ENCODE measurements around the gene ZDHHC21.

The ZDHHC21 gene

GRCh38 chr9:14650596-14650995 lies 42.6 kb downstream of the ZDHHC21 start:
- peaks cover 0 to 16% of the 10 kb centered on the region in 2 donors for H3K36me3 ChIP-seq (ENCODE audit: control insufficient read depth in 1 of 2, insufficient read depth in 2 of 2, low read length in 2 of 2)

GRCh38 chr9:14645648-14646047 lies 47.6 kb downstream of the ZDHHC21 start:
- no peak overlapping the region for H3K27ac ChIP-seq (ENCODE audit: low read length)
- H3K4me1 ChIP-seq (ENCODE audit: control insufficient read depth in 1 of 2, insufficient read depth in 2 of 2, low read length in 2 of 2), result peaks cover 0 to 6% of the 10 kb centered on the region in 2 donors
- H3K36me3 ChIP-seq (ENCODE audit: control insufficient read depth in 1 of 2, insufficient read depth in 2 of 2, low read length in 2 of 2), result no peaks in the 10 kb centered on the region
- no peak overlapping the region for H3K4me3 ChIP-seq (ENCODE audit: low read depth in 1 of 2, low read length in 2 of 2)
- no peaks in the 10 kb centered on the region for H3K27me3 ChIP-seq (ENCODE audit: low read depth, low read length)
- H3K9me3 ChIP-seq (ENCODE audit: control insufficient read depth in 1 of 2, low read length in 2 of 2), result no peaks in the 10 kb centered on the region

More at GRCh38 chr9:14650596-14650995, 42.6 kb downstream of the ZDHHC21 start:
- no peaks in the 10 kb centered on the region for H3K4me1 ChIP-seq (ENCODE audit: control insufficient read depth in 1 of 2, insufficient read depth in 2 of 2, low read length in 2 of 2)
- H3K27me3 ChIP-seq (ENCODE audit: low read depth, low read length), result no peaks in the 10 kb centered on the region
- no peak overlapping the region for H3K27ac ChIP-seq (ENCODE audit: low read length)
- H3K4me3 ChIP-seq (ENCODE audit: low read depth in 1 of 2, low read length in 2 of 2), result no peak overlapping the region
- peaks cover 6 to 11% of the 10 kb centered on the region in 2 donors for H3K9me3 ChIP-seq (ENCODE audit: control insufficient read depth in 1 of 2, low read length in 2 of 2)

GRCh38 chr9:14640967-14641366 lies 52.3 kb downstream of the ZDHHC21 start:
- peaks cover 0 to 4% of the 10 kb centered on the region in 2 donors for H3K36me3 ChIP-seq (ENCODE audit: control insufficient read depth in 1 of 2, insufficient read depth in 2 of 2, low read length in 2 of 2)

GRCh38 chr9:14640294-14640693 lies 52.9 kb downstream of the ZDHHC21 start:
- Histone ChIP-seq H3K27ac (ENCODE audit: low read length) (no peak overlapping the region), H3K27me3 (ENCODE audit: low read depth, low read length) (no peaks in the 10 kb centered on the region), H3K4me1 (ENCODE audit: control insufficient read depth in 1 of 2, insufficient read depth in 2 of 2, low read length in 2 of 2) (peaks cover 0 to 14% of the 10 kb centered on the region in 2 donors), H3K36me3 (ENCODE audit: control insufficient read depth in 1 of 2, insufficient read depth in 2 of 2, low read length in 2 of 2) (peaks cover 0 to 4% of the 10 kb centered on the region in 2 donors), H3K4me3 (ENCODE audit: low read depth in 1 of 2, low read length in 2 of 2) (no peak overlapping the region), H3K9me3 (ENCODE audit: control insufficient read depth in 1 of 2, low read length in 2 of 2) (no peaks in the 10 kb centered on the region)

More at GRCh38 chr9:14640967-14641366, 52.3 kb downstream of the ZDHHC21 start:
- H3K27ac ChIP-seq (ENCODE audit: low read length), result no peak overlapping the region
- H3K4me3 ChIP-seq (ENCODE audit: low read depth in 1 of 2, low read length in 2 of 2), result no peak overlapping the region
- no peaks in the 10 kb centered on the region for H3K27me3 ChIP-seq (ENCODE audit: low read depth, low read length)
- H3K4me1 ChIP-seq (ENCODE audit: control insufficient read depth in 1 of 2, insufficient read depth in 2 of 2, low read length in 2 of 2), result peaks cover 0 to 14% of the 10 kb centered on the region in 2 donors
- H3K9me3 ChIP-seq (ENCODE audit: control insufficient read depth in 1 of 2, low read length in 2 of 2), result no peaks in the 10 kb centered on the region

GRCh38 chr9:14633906-14634565 lies 59.2 kb downstream of the ZDHHC21 start:
- H3K36me3 ChIP-seq (ENCODE audit: control insufficient read depth in 1 of 2, insufficient read depth in 2 of 2, low read length in 2 of 2), result peaks cover 4 to 18% of the 10 kb centered on the region in 2 donors
- peaks cover 0 to 1% of the 10 kb centered on the region in 2 donors for H3K4me1 ChIP-seq (ENCODE audit: control insufficient read depth in 1 of 2, insufficient read depth in 2 of 2, low read length in 2 of 2)
- H3K4me3 ChIP-seq (ENCODE audit: low read depth in 1 of 2, low read length in 2 of 2), result no peak overlapping the region
- no peak overlapping the region for H3K27ac ChIP-seq (ENCODE audit: low read length)
- H3K9me3 ChIP-seq (ENCODE audit: control insufficient read depth in 1 of 2, low read length in 2 of 2), result no peaks in the 10 kb centered on the region
- no peaks in the 10 kb centered on the region for H3K27me3 ChIP-seq (ENCODE audit: low read depth, low read length)

- H3K4me3 ChIP-seq (ENCODE audit: low read depth in 1 of 2, low read length in 2 of 2), result no peak overlapping the region
Measured at GRCh38 chr9:14633148-14633547, 60.1 kb downstream of the ZDHHC21 start.

GRCh38 chr9:14627513-14627912 lies 65.7 kb downstream of the ZDHHC21 start:
- Histone ChIP-seq H3K36me3 (ENCODE audit: control insufficient read depth in 1 of 2, insufficient read depth in 2 of 2, low read length in 2 of 2) (peaks cover 7 to 18% of the 10 kb centered on the region in 2 donors), H3K9me3 (ENCODE audit: control insufficient read depth in 1 of 2, low read length in 2 of 2) (no peaks in the 10 kb centered on the region), H3K27me3 (ENCODE audit: low read depth, low read length) (no peaks in the 10 kb centered on the region), H3K27ac (ENCODE audit: low read length) (no peak overlapping the region), H3K4me3 (ENCODE audit: low read depth in 1 of 2, low read length in 2 of 2) (no peak overlapping the region), H3K4me1 (ENCODE audit: control insufficient read depth in 1 of 2, insufficient read depth in 2 of 2, low read length in 2 of 2) (peaks cover 0 to 8% of the 10 kb centered on the region in 2 donors)

More at GRCh38 chr9:14633148-14633547, 60.1 kb downstream of the ZDHHC21 start:
- no peaks in the 10 kb centered on the region for H3K4me1 ChIP-seq (ENCODE audit: control insufficient read depth in 1 of 2, insufficient read depth in 2 of 2, low read length in 2 of 2)
- no peaks in the 10 kb centered on the region for H3K27me3 ChIP-seq (ENCODE audit: low read depth, low read length)
- H3K36me3 ChIP-seq (ENCODE audit: control insufficient read depth in 1 of 2, insufficient read depth in 2 of 2, low read length in 2 of 2), result peaks cover 4 to 18% of the 10 kb centered on the region in 2 donors
- no peaks in the 10 kb centered on the region for H3K9me3 ChIP-seq (ENCODE audit: control insufficient read depth in 1 of 2, low read length in 2 of 2)
- H3K27ac ChIP-seq (ENCODE audit: low read length), result no peak overlapping the region

- no peaks in the 10 kb centered on the region for H3K4me1 ChIP-seq (ENCODE audit: control insufficient read depth in 1 of 2, insufficient read depth in 2 of 2, low read length in 2 of 2)
- H3K4me3 ChIP-seq (ENCODE audit: low read depth in 1 of 2, low read length in 2 of 2), result no peak overlapping the region
- H3K27me3 ChIP-seq (ENCODE audit: low read depth, low read length), result no peaks in the 10 kb centered on the region
- no peaks in the 10 kb centered on the region for H3K9me3 ChIP-seq (ENCODE audit: control insufficient read depth in 1 of 2, low read length in 2 of 2)
- peaks cover 0 to 6% of the 10 kb centered on the region in 2 donors for H3K36me3 ChIP-seq (ENCODE audit: control insufficient read depth in 1 of 2, insufficient read depth in 2 of 2, low read length in 2 of 2)
- no peak overlapping the region for H3K27ac ChIP-seq (ENCODE audit: low read length)
Measured at GRCh38 chr9:14618836-14619420, 74.3 kb downstream of the ZDHHC21 start.

GRCh38 chr9:14616188-14616982 lies 76.8 kb downstream of the ZDHHC21 start:
- H3K27ac ChIP-seq (ENCODE audit: low read length), result no peak overlapping the region

GRCh38 chr9:14608540-14608939 lies 84.7 kb downstream of the ZDHHC21 start:
- no peaks in the 10 kb centered on the region for H3K4me1 ChIP-seq (ENCODE audit: control insufficient read depth in 1 of 2, insufficient read depth in 2 of 2, low read length in 2 of 2)
- no peaks in the 10 kb centered on the region for H3K36me3 ChIP-seq (ENCODE audit: control insufficient read depth in 1 of 2, insufficient read depth in 2 of 2, low read length in 2 of 2)
- no peaks in the 10 kb centered on the region for H3K9me3 ChIP-seq (ENCODE audit: control insufficient read depth in 1 of 2, low read length in 2 of 2)
- H3K4me3 ChIP-seq (ENCODE audit: low read depth in 1 of 2, low read length in 2 of 2), result no peak overlapping the region
- H3K27ac ChIP-seq (ENCODE audit: low read length), result no peak overlapping the region
- H3K27me3 ChIP-seq (ENCODE audit: low read depth, low read length), result no peaks in the 10 kb centered on the region

More at GRCh38 chr9:14616188-14616982, 76.8 kb downstream of the ZDHHC21 start:
- H3K9me3 ChIP-seq (ENCODE audit: control insufficient read depth in 1 of 2, low read length in 2 of 2), result no peaks in the 10 kb centered on the region
- H3K36me3 ChIP-seq (ENCODE audit: control insufficient read depth in 1 of 2, insufficient read depth in 2 of 2, low read length in 2 of 2), result peaks cover 0 to 6% of the 10 kb centered on the region in 2 donors
- no peak overlapping the region for H3K4me3 ChIP-seq (ENCODE audit: low read depth in 1 of 2, low read length in 2 of 2)
- no peaks in the 10 kb centered on the region for H3K27me3 ChIP-seq (ENCODE audit: low read depth, low read length)
- H3K4me1 ChIP-seq (ENCODE audit: control insufficient read depth in 1 of 2, insufficient read depth in 2 of 2, low read length in 2 of 2), result no peaks in the 10 kb centered on the region

GRCh38 chr9:14597171-14597799 lies 95.9 kb downstream of the ZDHHC21 start:
- Histone ChIP-seq H3K4me3 (ENCODE audit: low read depth in 1 of 2, low read length in 2 of 2) (no peak overlapping the region), H3K27ac (ENCODE audit: low read length) (no peak overlapping the region), H3K9me3 (ENCODE audit: control insufficient read depth in 1 of 2, low read length in 2 of 2) (peaks cover 0 to 4% of the 10 kb centered on the region in 2 donors), H3K4me1 (ENCODE audit: control insufficient read depth in 1 of 2, insufficient read depth in 2 of 2, low read length in 2 of 2) (no peaks in the 10 kb centered on the region), H3K27me3 (ENCODE audit: low read depth, low read length) (no peaks in the 10 kb centered on the region), H3K36me3 (ENCODE audit: control insufficient read depth in 1 of 2, insufficient read depth in 2 of 2, low read length in 2 of 2) (peaks cover 0 to 14% of the 10 kb centered on the region in 2 donors)
